ENCODE data around the gene FAM53A.

DNA sequence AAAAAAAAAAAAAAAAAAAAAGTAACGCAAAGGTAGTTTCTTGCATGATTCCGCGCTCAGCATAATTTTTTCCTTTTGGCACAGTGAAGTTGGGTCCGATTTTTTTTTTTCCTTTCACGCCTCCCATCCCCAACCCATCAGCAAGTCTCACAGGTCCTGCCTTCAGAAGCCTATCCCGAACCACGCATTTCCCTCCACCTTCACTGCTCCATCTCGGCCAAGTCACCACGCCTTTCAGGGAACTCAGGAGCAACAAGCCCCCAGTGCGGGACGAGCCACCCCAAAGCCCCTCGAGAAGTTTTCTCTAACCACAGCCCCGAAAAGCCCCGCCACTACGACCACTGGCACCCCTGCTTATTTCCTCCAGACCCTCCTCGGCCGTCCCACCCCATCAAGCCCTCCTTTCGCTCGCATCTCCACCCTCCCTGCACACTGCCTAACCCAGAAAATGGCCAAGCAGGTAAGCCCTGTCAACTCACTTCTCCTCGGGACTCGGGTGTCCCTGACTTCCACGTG, 27.0 kb upstream of the FAM53A start:
- TF ChIP-seq, protein P1, sequence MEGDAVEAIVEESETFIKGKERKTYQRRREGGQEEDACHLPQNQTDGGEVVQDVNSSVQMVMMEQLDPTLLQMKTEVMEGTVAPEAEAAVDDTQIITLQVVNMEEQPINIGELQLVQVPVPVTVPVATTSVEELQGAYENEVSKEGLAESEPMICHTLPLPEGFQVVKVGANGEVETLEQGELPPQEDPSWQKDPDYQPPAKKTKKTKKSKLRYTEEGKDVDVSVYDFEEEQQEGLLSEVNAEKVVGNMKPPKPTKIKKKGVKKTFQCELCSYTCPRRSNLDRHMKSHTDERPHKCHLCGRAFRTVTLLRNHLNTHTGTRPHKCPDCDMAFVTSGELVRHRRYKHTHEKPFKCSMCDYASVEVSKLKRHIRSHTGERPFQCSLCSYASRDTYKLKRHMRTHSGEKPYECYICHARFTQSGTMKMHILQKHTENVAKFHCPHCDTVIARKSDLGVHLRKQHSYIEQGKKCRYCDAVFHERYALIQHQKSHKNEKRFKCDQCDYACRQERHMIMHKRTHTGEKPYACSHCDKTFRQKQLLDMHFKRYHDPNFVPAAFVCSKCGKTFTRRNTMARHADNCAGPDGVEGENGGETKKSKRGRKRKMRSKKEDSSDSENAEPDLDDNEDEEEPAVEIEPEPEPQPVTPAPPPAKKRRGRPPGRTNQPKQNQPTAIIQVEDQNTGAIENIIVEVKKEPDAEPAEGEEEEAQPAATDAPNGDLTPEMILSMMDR (conservative IDR thresholded peaks at IDR 0.05; ENCODE audit: low read depth, low read length), result no peak
- TF ChIP-seq POLR2A (IDR thresholded peaks at IDR 0.05; ENCODE audit: low read depth, low read length) (no peak), RAD21 (IDR thresholded peaks at IDR 0.05; ENCODE audit: low read length) (no peak), RCOR1 (IDR thresholded peaks at IDR 0.05; ENCODE audit: insufficient replicate concordance, low read length) (no peak), CEBPB (IDR thresholded peaks at IDR 0.05; ENCODE audit: low read depth, low read length) (no peak)
